22Rv1 (cell line): Measurements from ENCODE around the gene ZNF217.
"Not testable (repeated sequence)": the region's sequence is repeated elsewhere in the genome, so short reads cannot be mapped to it uniquely, and the experiment has no call there.

Source experiments
- CTCF ChIP-seq: fragments of 450-650 bp; IDR thresholded peaks from 2 replicates; pipeline ENCODE4 v1.5.1; 2017; ENCODE audit warnings: mild to moderate bottlenecking
- ZFX ChIP-seq: fragments of 450-650 bp; IDR thresholded peaks from 2 replicates; pipeline ENCODE4 v1.6.1; 2017; ENCODE audit warnings: antibody characterized with exemption, borderline replicate concordance

- not testable (repeated sequence) for TF ChIP-seq CTCF, ZFX
Measured at GRCh38 chr20:53624927-53625250, 31.2 kb upstream of the ZNF217 start.
